ENCODE data around the gene POU2F3.

GRCh38 chr11:120256178-120256577, 16.2 kb downstream of the POU2F3 start:
- TF ChIP-seq, protein P1, sequence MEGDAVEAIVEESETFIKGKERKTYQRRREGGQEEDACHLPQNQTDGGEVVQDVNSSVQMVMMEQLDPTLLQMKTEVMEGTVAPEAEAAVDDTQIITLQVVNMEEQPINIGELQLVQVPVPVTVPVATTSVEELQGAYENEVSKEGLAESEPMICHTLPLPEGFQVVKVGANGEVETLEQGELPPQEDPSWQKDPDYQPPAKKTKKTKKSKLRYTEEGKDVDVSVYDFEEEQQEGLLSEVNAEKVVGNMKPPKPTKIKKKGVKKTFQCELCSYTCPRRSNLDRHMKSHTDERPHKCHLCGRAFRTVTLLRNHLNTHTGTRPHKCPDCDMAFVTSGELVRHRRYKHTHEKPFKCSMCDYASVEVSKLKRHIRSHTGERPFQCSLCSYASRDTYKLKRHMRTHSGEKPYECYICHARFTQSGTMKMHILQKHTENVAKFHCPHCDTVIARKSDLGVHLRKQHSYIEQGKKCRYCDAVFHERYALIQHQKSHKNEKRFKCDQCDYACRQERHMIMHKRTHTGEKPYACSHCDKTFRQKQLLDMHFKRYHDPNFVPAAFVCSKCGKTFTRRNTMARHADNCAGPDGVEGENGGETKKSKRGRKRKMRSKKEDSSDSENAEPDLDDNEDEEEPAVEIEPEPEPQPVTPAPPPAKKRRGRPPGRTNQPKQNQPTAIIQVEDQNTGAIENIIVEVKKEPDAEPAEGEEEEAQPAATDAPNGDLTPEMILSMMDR (IDR thresholded peaks at IDR 0.05), result no peak
- no peak for TF ChIP-seq POLR2AphosphoS5 (IDR thresholded peaks at IDR 0.05)
